Keratinocyte (primary cell): ENCODE data around the gene GNB1. TPM values are rescaled to one million over a fixed set of nuclear protein-coding genes. Genes with fewer than 3 reads are reported as not detected.

Experiments
- DNase-seq: peaks from one replicate; pipeline ENCODE4 v3.0.0-alpha.2; 2011; ENCODE audit warnings: low read depth, missing footprints, low spot score
- FAIRE-seq: peaks from 2 replicates; lab custom pipeline; 2011; peaks lifted over from hg19 to GRCh38; lab: Jason Lieb, UNC
- H2AFZ ChIP-seq: 2 replicates; pipeline ENCODE4 v1.6.0; 2012; ENCODE audit warnings: low read length, control low read depth, inconsistent platforms; ENCODE audit not compliant: control insufficient read depth
- H3K27ac ChIP-seq: 2 replicates; pipeline ENCODE4 v1.5.1; 2011; ENCODE audit warnings: low read length; ENCODE audit not compliant: control insufficient read depth, insufficient read depth
- H3K27me3 ChIP-seq: 3 replicates; pipeline ENCODE4 v1.6.0; 2011; ENCODE audit warnings: low read length; ENCODE audit not compliant: control insufficient read depth, insufficient read depth; ENCODE audit errors: extremely low read depth
- H3K36me3 ChIP-seq, 2 experiments: 2 replicates in 1 of 2; 3 replicates in 1 of 2; pipeline ENCODE4 v1.5.1; 2011; ENCODE audit warnings: low read length in 2 of 2, mild to moderate bottlenecking in 1 of 2; ENCODE audit not compliant: control insufficient read depth in 2 of 2, insufficient read depth in 2 of 2; ENCODE audit errors: extremely low read depth in 1 of 2
- H3K4me1 ChIP-seq: 3 replicates; pipeline ENCODE4 v1.5.1; 2011; ENCODE audit warnings: low read length; ENCODE audit not compliant: control insufficient read depth, insufficient read depth; ENCODE audit errors: extremely low read depth
- H3K4me2 ChIP-seq: 3 replicates; pipeline ENCODE4 v1.6.0; 2011; ENCODE audit warnings: low read depth, low read length; ENCODE audit not compliant: control insufficient read depth, insufficient read depth; ENCODE audit errors: extremely low read depth
- H3K4me3 ChIP-seq, 3 experiments: fragments of 200-600 bp in 1 of 3; sonication (generic) in 1 of 3; 2 replicates in 2 of 3; 3 replicates in 1 of 3; pipeline ENCODE4 v1.5.1; 2011 to 2016; ENCODE audit warnings: low read length in 3 of 3, mild to moderate bottlenecking in 3 of 3, control low read depth in 2 of 3, inconsistent platforms in 1 of 3, low read depth in 1 of 3, mixed read lengths in 1 of 3, mixed run types in 1 of 3, moderate library complexity in 1 of 3; ENCODE audit not compliant: control insufficient read depth in 2 of 3, insufficient read depth in 2 of 3; ENCODE audit errors: extremely low read depth in 1 of 3
- H3K79me2 ChIP-seq: 2 replicates; pipeline ENCODE4 v1.6.0; 2012; ENCODE audit warnings: low read length; ENCODE audit not compliant: control insufficient read depth, insufficient read depth
- H3K9ac ChIP-seq: 3 replicates; pipeline ENCODE4 v1.6.0; 2011; ENCODE audit warnings: low read length; ENCODE audit not compliant: control insufficient read depth, insufficient read depth; ENCODE audit errors: extremely low read depth
- H3K9me1 ChIP-seq: 3 replicates; pipeline ENCODE4 v1.6.0; 2011; ENCODE audit warnings: low read length; ENCODE audit not compliant: control insufficient read depth, insufficient read depth; ENCODE audit errors: extremely low read depth
- H3K9me3 ChIP-seq: 2 replicates; pipeline ENCODE4 v1.5.1; 2012; ENCODE audit warnings: low read depth, low read length; ENCODE audit not compliant: control insufficient read depth
- H4K20me1 ChIP-seq: 3 replicates; pipeline ENCODE4 v1.6.0; 2011; ENCODE audit warnings: low read length; ENCODE audit not compliant: control insufficient read depth, insufficient read depth; ENCODE audit errors: extremely low read depth
- CTCF ChIP-seq, 3 experiments: IDR thresholded peaks in 1 of 3; conservative IDR thresholded peaks in 1 of 3; optimal IDR thresholded peaks in 1 of 3; 2 replicates in 2 of 3; 3 replicates in 1 of 3; pipeline versions ENCODE3 to v1.5.1; 2011; ENCODE audit warnings: low read length in 3 of 3, mild to moderate bottlenecking in 3 of 3, moderate library complexity in 2 of 3, control low read depth in 1 of 3, inconsistent platforms in 1 of 3; ENCODE audit not compliant: insufficient read depth in 2 of 3; ENCODE audit errors: extremely low read depth in 1 of 3
- EZH2 ChIP-seq: IDR thresholded peaks from one replicate; pipeline ENCODE4 v1.6.1; 2012; ENCODE audit warnings: inconsistent platforms, mild to moderate bottlenecking, low read length, moderate library complexity
- dilution Hi-C: fragments of 300-500 bp; cut with MboI; formaldehyde crosslinking; loops from one replicate; pipeline ENCODE4 v1.7.0; 2020; ENCODE audit warnings: low sequenced_read_pairs; ENCODE audit not compliant: extremely low pct_ligation_motif_present
- polyA plus RNA-seq, 5 experiments: library from polyadenylated mRNA; depleted of rRNA in 3 of 5; stranded (reverse) in 3 of 5; stranded (forward) in 1 of 5; unstranded in 1 of 5; fragments of >200 nt; gene quantifications; 1 replicate in 1 of 5; 2 replicates in 3 of 5; 3 replicates in 1 of 5; pipeline versions ENCODE4 v1.2.1 to v1.2.3, GENCODE V29; 2011 to 2012; ENCODE audit warnings: missing spikeins in 2 of 5, low read depth in 1 of 5, low replicate concordance in 1 of 5

The GNB1 gene
- polyA plus RNA-seq, 1 donor (not counting 4 experiments of a cell fraction or from before 2014, with no cell fraction given) = 364 TPM

- no peak for TF ChIP-seq EZH2
- Histone ChIP-seq H3K9me1 (no peaks in the 10 kb centered on the region), H3K4me1 (peaks cover 39% of the 10 kb centered on the region), H3K79me2 (peaks cover 47% of the 10 kb centered on the region), H3K9me3 (no peaks in the 10 kb centered on the region), H3K4me3 (peak within 1 kb of the TSS; percentile 58 to 91 (median 91)), H3K4me2 (peak within 1 kb of the TSS; percentile 92), H4K20me1 (peaks cover 9% of the 10 kb centered on the region), H3K27ac (peak within 1 kb of the TSS; percentile 76), H3K36me3 (peaks cover 0 to 7% of the 10 kb centered on the region in 2 experiments), H2AFZ (peak within 1 kb of the TSS; percentile 46), H3K27me3 (no peaks in the 10 kb centered on the region), H3K9ac (peak within 1 kb of the TSS; percentile 92)
- dilution Hi-C loops = no loop called here
- FAIRE-seq = no peak
- DNase-seq = no peak
These were observed 112.8 kb downstream of the GNB1 start, which contains the start of gene NADK for GRCh38 chr1:1777950-1778662. NADK (minus strand) TSS chr1:1778470; CDS start chr1:1765406, 13,064 bp downstream.

- H3K79me2 ChIP-seq = peaks cover 52% of the 10 kb centered on the region
- no peak overlapping the region for H2AFZ ChIP-seq
- H3K9me1 ChIP-seq = no peaks in the 10 kb centered on the region
- H3K36me3 ChIP-seq = peaks cover 0 to 9% of the 10 kb centered on the region in 2 experiments
- H3K4me3 ChIP-seq = peak overlapping the region; percentile 58 to 91 (median 91)
- peak overlapping the region; percentile 76 for H3K27ac ChIP-seq
- peak overlapping the region; percentile 92 for H3K9ac ChIP-seq
- H3K4me1 ChIP-seq = peaks cover 33% of the 10 kb centered on the region
- peaks cover 9% of the 10 kb centered on the region for H4K20me1 ChIP-seq
- dilution Hi-C loops = no loop called here
- TF ChIP-seq EZH2 = no peak
- no peak for TF ChIP-seq CTCF (optimal IDR thresholded peaks at IDR 0.05 in 1 of 3, IDR thresholded peaks at IDR 0.05 in 1 of 3, conservative IDR thresholded peaks at IDR 0.05 in 1 of 3; ENCODE audit: extremely low read depth in 1 of 3, insufficient read depth in 2 of 3, low read length in 3 of 3)
- FAIRE-seq (no peak), DNase-seq (no peak)
- H3K27me3 ChIP-seq = no peaks in the 10 kb centered on the region
- no peaks in the 10 kb centered on the region for H3K9me3 ChIP-seq
- peak overlapping the region; percentile 92 for H3K4me2 ChIP-seq
These were observed 113.3 kb downstream of the GNB1 start for GRCh38 chr1:1777583-1777899.
